ENCODE data around the gene TRPV2. TPM values are rescaled to one million over a fixed set of nuclear protein-coding genes. Genes with fewer than 3 reads are reported as not detected.

The TRPV2 gene, protein sequence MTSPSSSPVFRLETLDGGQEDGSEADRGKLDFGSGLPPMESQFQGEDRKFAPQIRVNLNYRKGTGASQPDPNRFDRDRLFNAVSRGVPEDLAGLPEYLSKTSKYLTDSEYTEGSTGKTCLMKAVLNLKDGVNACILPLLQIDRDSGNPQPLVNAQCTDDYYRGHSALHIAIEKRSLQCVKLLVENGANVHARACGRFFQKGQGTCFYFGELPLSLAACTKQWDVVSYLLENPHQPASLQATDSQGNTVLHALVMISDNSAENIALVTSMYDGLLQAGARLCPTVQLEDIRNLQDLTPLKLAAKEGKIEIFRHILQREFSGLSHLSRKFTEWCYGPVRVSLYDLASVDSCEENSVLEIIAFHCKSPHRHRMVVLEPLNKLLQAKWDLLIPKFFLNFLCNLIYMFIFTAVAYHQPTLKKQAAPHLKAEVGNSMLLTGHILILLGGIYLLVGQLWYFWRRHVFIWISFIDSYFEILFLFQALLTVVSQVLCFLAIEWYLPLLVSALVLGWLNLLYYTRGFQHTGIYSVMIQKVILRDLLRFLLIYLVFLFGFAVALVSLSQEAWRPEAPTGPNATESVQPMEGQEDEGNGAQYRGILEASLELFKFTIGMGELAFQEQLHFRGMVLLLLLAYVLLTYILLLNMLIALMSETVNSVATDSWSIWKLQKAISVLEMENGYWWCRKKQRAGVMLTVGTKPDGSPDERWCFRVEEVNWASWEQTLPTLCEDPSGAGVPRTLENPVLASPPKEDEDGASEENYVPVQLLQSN
- 6.7 TPM for total RNA-seq
- long read RNA-seq, transcript TRPV2-201 (15 exons, 2,808 nt), result major isoform, 5 of 13 reads
- long read RNA-seq, partial matches to known transcripts, result 0 of 13 reads
- long read RNA-seq, other reads (novel, unspliced or antisense), result 8 of 13 reads

DNA sequence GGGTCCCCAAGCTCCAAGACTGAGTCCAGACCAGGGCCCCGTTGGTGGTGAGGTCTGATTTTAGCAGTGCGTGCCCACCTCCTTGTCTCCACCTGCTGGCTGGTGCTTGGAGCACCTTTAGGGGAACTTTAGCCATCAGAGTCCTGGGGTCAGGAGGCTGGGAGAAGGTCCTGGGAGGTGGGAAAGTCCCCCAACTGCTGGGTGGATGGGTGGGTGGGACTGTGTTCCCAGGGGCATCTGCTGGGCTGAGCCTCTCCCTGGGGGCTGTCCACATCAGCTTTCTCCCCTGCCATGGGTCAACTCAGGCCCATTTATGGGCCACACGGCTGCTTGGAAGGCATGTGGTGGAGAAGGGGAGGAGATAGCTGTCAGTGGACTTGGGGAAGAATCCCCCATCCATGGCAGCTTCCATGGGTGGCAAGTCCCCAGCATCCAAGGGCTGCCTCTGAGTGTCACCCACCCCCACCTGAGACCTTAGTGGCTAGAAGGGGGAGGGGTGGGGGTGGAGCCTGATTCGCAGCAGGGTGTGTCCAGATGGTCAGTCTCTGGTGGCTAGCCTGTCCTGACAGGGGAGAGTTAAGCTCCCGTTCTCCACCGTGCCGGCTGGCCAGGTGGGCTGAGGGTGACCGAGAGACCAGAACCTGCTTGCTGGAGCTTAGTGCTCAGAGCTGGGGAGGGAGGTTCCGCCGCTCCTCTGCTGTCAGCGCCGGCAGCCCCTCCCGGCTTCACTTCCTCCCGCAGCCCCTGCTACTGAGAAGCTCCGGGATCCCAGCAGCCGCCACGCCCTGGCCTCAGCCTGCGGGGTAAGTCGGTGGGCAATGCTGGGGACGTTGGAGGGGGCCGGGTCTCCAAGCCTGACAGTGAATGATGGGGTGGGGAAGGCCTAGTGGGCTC lies at the start of gene TRPV2:
Gene TRPV2 (plus strand): TSS at position 541 of the 894 bp plus-strand sequence. CDS start 2,098 bp downstream, outside the sequence.
- Histone ChIP-seq H3K27me3 (ENCODE audit: low read depth) (no peaks in the 10 kb centered on the region), H3K36me3 (peaks cover 16% of the 10 kb centered on the region), H3K4me3 (peak within 1 kb of the TSS; percentile 72), H3K27ac (replicated peaks) (peak within 1 kb of the TSS; percentile 86), H3K9me3 (replicated peaks) (no peaks in the 10 kb centered on the region), H3K4me1 (peaks cover 44% of the 10 kb centered on the region)
- DNase-seq, result peak; percentile 56
- TF ChIP-seq, protein P1, sequence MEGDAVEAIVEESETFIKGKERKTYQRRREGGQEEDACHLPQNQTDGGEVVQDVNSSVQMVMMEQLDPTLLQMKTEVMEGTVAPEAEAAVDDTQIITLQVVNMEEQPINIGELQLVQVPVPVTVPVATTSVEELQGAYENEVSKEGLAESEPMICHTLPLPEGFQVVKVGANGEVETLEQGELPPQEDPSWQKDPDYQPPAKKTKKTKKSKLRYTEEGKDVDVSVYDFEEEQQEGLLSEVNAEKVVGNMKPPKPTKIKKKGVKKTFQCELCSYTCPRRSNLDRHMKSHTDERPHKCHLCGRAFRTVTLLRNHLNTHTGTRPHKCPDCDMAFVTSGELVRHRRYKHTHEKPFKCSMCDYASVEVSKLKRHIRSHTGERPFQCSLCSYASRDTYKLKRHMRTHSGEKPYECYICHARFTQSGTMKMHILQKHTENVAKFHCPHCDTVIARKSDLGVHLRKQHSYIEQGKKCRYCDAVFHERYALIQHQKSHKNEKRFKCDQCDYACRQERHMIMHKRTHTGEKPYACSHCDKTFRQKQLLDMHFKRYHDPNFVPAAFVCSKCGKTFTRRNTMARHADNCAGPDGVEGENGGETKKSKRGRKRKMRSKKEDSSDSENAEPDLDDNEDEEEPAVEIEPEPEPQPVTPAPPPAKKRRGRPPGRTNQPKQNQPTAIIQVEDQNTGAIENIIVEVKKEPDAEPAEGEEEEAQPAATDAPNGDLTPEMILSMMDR (IDR thresholded peaks at IDR 0.05; ENCODE audit: borderline replicate concordance), result peak; percentile 48
- intact Hi-C loops (cut with micrococcal nuclease), result no loop called here

DNA sequence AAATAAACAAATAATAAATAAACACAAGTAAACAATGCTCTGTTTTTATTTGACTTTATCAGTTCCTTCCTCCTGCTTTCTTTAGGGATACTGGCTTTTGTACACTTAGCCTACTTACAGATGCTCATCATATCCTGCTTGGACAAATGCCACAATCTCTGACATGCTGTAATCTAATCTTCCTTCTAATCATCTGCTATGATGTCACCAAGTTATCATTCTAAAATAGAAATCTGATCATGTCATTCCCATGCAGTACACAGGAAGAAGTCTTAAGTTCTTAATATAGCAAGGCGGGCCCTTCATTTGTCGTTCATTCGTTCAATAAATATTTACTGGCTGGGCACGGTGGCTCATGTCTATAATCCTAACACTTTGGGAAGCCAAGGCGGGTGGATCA lies 43.6 kb upstream of the TRPV2 start:
- TF ChIP-seq, protein P1 (IDR thresholded peaks at IDR 0.05; ENCODE audit: borderline replicate concordance), result no peak
- intact Hi-C loops (cut with micrococcal nuclease), result no loop called here
- Histone ChIP-seq H3K9me3 (replicated peaks) (no peaks in the 10 kb centered on the region), H3K4me1 (peaks cover 18% of the 10 kb centered on the region), H3K36me3 (no peaks in the 10 kb centered on the region), H3K27ac (replicated peaks) (peak overlapping the region; percentile 55), H3K27me3 (ENCODE audit: low read depth) (no peaks in the 10 kb centered on the region), H3K4me3 (no peak overlapping the region)
- DNase-seq, result no peak

DNA sequence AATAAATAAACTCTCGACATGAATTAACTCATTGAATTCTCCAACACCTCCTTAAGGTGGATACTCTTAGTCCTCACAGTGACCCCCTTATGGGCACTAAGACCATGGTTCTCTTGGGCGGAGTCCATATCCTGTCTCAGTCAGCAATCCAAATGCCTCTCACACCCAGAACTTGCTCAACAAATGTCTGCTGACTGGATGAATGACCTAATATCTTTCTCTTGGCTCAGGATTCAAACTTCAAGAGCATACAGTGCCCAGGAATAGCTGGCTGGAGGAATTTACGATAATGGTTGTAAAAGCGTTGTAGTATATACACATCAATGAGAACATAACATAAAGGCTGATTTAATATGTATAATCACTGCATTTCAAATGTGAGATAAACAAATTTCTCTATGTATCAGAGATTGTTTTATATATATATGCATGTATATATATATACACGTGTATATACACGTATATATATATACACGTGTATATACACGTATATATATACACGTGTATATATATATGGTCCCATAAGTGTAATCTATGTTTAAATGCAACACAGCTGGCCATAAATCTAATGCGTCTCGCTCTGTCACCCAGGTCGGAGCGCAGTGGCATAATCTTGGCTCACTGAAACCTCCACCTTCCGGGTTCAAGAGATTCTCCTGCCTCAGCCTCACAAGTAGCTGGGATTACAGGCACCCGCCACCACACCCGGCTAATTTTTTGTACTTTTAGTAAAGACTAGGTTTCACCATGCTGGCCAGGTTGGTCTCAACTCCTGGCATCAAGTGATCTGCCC lies 41.0 kb upstream of the TRPV2 start:
- Histone ChIP-seq H3K27me3 (ENCODE audit: low read depth) (no peaks in the 10 kb centered on the region), H3K4me3 (no peak overlapping the region), H3K9me3 (replicated peaks) (no peaks in the 10 kb centered on the region), H3K27ac (replicated peaks) (peak overlapping the region; percentile 41), H3K36me3 (no peaks in the 10 kb centered on the region), H3K4me1 (peaks cover 18% of the 10 kb centered on the region)
- TF ChIP-seq, protein P1 (IDR thresholded peaks at IDR 0.05; ENCODE audit: borderline replicate concordance), result no peak
- intact Hi-C loops (cut with micrococcal nuclease), result no loop called here
- DNase-seq, result no peak

DNA sequence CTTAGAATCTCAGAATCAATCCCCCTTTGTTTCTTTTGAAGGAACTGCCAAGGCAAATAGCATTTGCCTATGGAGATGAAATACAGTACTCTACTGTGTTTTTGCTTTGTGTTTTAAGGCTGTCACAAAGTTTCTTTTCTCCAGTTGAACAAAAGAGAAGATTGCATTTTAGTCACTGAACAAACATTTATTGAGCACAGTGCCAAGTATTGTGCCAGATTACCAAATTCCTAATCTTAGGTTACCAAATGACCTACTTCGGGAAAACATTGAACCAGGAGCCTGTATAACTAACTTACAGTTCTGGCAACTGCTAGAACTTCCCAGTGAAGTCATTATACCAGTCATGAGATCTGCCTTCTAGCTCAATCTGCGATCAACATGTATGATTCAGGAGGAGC lies 37.4 kb upstream of the TRPV2 start:
- TF ChIP-seq, protein P1 (IDR thresholded peaks at IDR 0.05; ENCODE audit: borderline replicate concordance), result no peak
- Histone ChIP-seq H3K9me3 (replicated peaks) (no peaks in the 10 kb centered on the region), H3K4me3 (no peak overlapping the region), H3K27ac (replicated peaks) (no peak overlapping the region), H3K27me3 (ENCODE audit: low read depth) (no peaks in the 10 kb centered on the region), H3K36me3 (peaks cover 12% of the 10 kb centered on the region), H3K4me1 (peaks cover 37% of the 10 kb centered on the region)
- DNase-seq, result no peak
- intact Hi-C loops (cut with micrococcal nuclease), result no loop called here

Data from left ventricle myocardium inferior (tissue), 1 donor.